Aorta (tissue), 5 donors: ENCODE results near the gene TCEA3. TPM values are rescaled to one million over a fixed set of nuclear protein-coding genes. Genes with fewer than 3 reads are reported as not detected.
"Not testable (repeated sequence)": the region's sequence is repeated elsewhere in the genome, so short reads cannot be mapped to it uniquely, and the experiment has no call there.

Experiments
- ATAC-seq: fragments of 200-7000 bp; cut with Tn5 transposase; one replicate; pipeline ENCODE4 v1.9.1; 2022; ENCODE audit warnings: moderate library complexity; ENCODE audit not compliant: low FRiP score
- DNase-seq, 2 donors: peaks; one replicate each; pipeline ENCODE4 v3.0.0-alpha.2; 2020
- H3K27ac ChIP-seq, 2 donors: one replicate each; pipeline ENCODE4 v1.5.1; 2013; ENCODE audit warnings: low read length in 2 of 2, mild to moderate bottlenecking in 2 of 2, moderate library complexity in 2 of 2, control low read depth in 1 of 2, inconsistent platforms in 1 of 2, low read depth in 1 of 2
- H3K27me3 ChIP-seq, 2 donors: one replicate each; pipeline ENCODE4 v1.6.1; 2013; ENCODE audit warnings: control low read depth in 1 of 2, low read length in 1 of 2, mild to moderate bottlenecking in 1 of 2, moderate library complexity in 1 of 2; ENCODE audit not compliant: insufficient read depth in 2 of 2, control insufficient read depth in 1 of 2
- H3K36me3 ChIP-seq, 2 donors: one replicate each; pipeline ENCODE4 v1.6.1; 2013; ENCODE audit warnings: control low read depth in 1 of 2, low read length in 1 of 2, mild to moderate bottlenecking in 1 of 2; ENCODE audit not compliant: insufficient read depth in 2 of 2, control insufficient read depth in 1 of 2
- H3K4me1 ChIP-seq, 2 donors: one replicate each; pipeline ENCODE4 v1.6.1; 2013; ENCODE audit warnings: low read length in 2 of 2, control low read depth in 1 of 2, mild to moderate bottlenecking in 1 of 2, moderate library complexity in 1 of 2; ENCODE audit not compliant: insufficient read depth in 2 of 2, control insufficient read depth in 1 of 2
- H3K4me3 ChIP-seq, 2 donors: one replicate each; pipeline ENCODE4 v1.5.1; 2013; ENCODE audit warnings: low read length in 2 of 2, control low read depth in 1 of 2, mild to moderate bottlenecking in 1 of 2
- H3K9me3 ChIP-seq: one replicate; pipeline ENCODE4 v1.6.1; 2013; ENCODE audit warnings: mild to moderate bottlenecking, low read length; ENCODE audit not compliant: control insufficient read depth
- WGBS, 2 donors: extraction: QIAGEN DNeasy Blood & Tissue Kit; methylation state at CpG; one replicate each; pipeline ENCODE4 v1.1.7; 2013; 5-methylcytosine and 5-hydroxymethylcytosine counted together
- intact Hi-C, 2 donors: fragments of 100-400 bp; cut with DNase I; formaldehyde crosslinking; loops; one replicate each; pipeline versions ENCODE4 v1.14.2 to v1.15.0; 2022
- polyA plus RNA-seq, 2 donors: library from polyadenylated mRNA; stranded (reverse); fragments of 200-250 nt; gene quantifications; one replicate each; pipeline ENCODE4 v1.2.3, GENCODE V29; 2013
- total RNA-seq, 2 donors: library from RNA; stranded (reverse); fragmentation: NEBNext Ultra II Directional; extraction: Animal tissue kit (Norgen Biotek cat#: 25700); gene quantifications; one replicate each; pipeline ENCODE4 v1.2.1, GENCODE V29; 2021
- donor health status: healthy with polysubstance abuse.
- donor health status: Bipolar disorder and iron deficiency.
- donor health status: DM: no; HTN: no; CAD: no.
- donor health status: DM: no; HTN: no; CAD: no.
- donor health status: DM: yes; HTN: yes; CAD: no.

The TCEA3 gene
- total and polyA plus RNA-seq, 4 donors: 25.7 to 51.3 (median 34.2) TPM

DNA sequence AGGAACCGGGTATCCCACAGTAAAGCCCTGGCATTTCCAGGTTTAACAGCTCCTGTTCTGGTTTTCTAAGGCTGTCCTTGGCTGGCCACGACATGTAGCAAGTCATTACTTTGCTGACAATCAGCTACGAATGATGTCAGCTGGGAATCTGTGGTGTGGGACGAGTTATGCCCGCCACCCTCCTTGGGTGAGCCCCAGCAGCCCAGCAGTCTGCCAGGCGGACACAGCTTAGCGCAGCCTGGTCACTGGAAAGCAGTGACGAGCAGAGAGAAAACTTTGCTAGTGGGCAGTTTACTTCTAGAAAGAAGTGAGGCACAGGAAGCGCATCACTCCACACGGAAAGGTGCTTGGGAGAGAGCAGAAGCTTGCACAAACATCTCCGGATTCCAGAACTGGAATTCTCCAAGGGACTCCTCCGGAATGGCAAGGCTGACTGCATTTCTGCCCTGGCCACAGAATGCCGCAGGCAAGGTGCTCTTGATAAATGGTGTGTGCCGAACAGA, 39.4 kb downstream of the TCEA3 start:
- 61 to 65% methylated on average over 14 of the region's 14 CpGs for WGBS, 2 donors
- ATAC-seq (no peak), DNase-seq (no peak)
- H3K27ac ChIP-seq: peak overlapping the region in 1 of 2 donors; percentile 4
- intact Hi-C loops: no loop called here
- no peaks in the 10 kb centered on the region for H3K9me3 ChIP-seq
- H3K36me3 ChIP-seq: peaks cover 0 to 1% of the 10 kb centered on the region in 2 donors
- H3K4me1 ChIP-seq: no peaks in the 10 kb centered on the region
- H3K4me3 ChIP-seq: no peak overlapping the region
- no peaks in the 10 kb centered on the region for H3K27me3 ChIP-seq

DNA sequence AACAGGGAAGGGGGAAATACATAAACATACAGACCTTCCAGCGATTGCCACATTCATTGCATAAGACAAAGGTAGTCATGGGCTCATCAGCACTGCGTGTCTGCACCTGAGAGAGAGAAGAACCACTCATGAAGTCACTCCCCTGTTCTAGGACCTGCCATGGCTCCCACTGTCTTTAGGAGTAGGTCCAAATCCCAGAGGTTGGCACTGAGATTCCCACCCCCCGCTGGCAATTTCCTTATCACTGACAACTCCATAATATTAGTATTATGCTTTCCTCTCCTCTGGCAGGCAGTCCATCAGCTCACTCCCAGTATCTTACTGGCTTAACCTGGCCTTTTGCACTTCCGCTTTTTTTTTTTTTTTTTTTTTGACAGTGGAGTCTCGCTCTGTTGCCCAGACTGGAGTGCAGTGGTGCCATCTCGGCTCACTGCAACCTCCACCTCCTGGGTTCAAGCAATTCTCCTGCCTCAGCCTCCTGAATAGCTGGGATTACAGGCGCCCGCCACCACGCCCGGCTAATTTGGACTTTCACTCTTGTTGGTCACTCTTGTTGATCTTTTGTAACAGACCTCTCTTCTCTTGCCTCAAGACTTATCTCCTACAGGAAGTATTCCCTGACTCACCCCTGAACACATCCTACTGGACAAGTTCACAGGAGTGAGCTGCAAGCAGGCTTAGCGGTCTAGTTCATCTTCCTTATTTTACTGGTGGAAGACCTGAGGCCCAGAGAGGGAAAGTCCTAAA, 40.1 kb downstream of the TCEA3 start:
- ATAC-seq: no peak
- no peaks in the 10 kb centered on the region for H3K27me3 ChIP-seq
- no peak overlapping the region for H3K27ac ChIP-seq
- H3K4me1 ChIP-seq: no peaks in the 10 kb centered on the region
- intact Hi-C loops: no loop called here
- peaks cover 0 to 1% of the 10 kb centered on the region in 2 donors for H3K36me3 ChIP-seq
- WGBS, 2 donors: 83 to 85% methylated on average over 11 of the region's 11 CpGs
- no peaks in the 10 kb centered on the region for H3K9me3 ChIP-seq
- DNase-seq: no peak
- H3K4me3 ChIP-seq: no peak overlapping the region

DNA sequence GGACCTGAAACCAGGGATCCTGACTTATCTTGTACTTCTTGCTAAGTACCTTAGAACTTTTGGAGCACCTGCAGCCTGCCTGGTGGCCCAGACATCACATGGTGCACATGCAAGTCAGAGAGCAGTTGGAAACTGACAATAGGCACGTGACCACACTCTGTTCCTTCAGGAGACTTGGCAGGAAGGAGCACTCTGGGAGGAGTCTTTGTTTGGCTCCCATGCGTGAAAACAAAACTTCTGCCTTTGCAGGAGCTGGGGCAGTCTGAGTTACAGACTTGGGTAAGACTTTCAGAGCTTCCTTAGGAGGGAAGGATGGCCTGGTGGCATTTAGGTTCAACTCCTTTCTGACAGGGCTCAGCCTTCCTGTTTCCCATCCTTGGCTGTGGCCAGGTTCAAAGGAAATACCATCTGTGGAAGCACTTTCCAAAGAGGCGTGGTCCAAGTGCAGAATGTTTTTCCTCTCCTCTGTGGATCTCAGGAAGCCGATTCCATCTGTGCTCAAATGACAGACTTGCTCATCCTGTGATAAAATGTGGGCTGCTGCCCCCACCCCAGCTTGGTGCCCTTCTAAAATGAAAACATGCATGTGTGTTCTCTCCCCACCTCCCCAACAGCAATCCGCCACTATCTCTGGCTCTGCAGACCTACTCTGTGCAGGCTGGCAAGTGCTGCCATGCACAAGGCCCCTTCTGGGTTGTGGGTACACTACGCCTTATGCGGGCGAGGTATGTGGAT, 40.8 kb downstream of the TCEA3 start:
- Histone ChIP-seq H3K4me3 (no peak overlapping the region), H3K9me3 (no peaks in the 10 kb centered on the region), H3K27ac (no peak overlapping the region), H3K4me1 (no peaks in the 10 kb centered on the region), H3K27me3 (no peaks in the 10 kb centered on the region), H3K36me3 (peaks cover 0 to 1% of the 10 kb centered on the region in 2 donors)
- ATAC-seq (no peak), DNase-seq (no peak)
- intact Hi-C loops: no loop called here
- 60 to 63% methylated on average over 8 of the region's 8 CpGs for WGBS, 2 donors

DNA sequence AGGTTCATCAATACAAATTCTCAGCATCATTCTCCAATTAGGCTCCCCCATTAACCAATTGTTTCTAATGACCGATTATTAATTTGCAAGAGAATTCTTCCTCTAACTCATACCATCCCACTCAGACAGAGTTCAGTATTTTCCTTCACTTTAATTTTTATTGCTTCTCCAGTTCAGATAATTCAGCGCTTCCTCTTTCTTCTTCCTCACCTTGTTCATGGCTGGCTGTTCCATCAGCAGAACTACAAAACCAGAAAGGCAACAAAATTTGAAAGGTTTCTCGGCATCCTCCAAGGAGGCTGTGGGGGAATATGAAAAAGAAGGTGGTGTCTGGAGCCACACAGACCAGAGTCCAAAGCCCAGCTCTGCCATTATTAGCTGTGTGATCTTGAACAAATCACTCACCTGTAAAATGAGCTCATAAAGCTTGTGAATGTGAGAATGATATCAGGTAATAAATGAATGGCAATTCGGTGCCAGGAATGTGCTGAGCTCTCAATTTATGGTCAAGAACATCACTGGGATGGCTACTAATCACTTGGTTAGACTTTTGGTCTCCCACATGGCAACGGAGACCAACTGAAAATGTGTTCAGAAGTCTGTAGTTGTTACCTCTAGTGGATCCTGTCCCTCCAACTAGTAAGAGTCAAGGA, 43.2 kb downstream of the TCEA3 start:
- no peak for ATAC-seq
- H3K4me3 ChIP-seq: no peak overlapping the region
- 82 to 87% methylated on average over 5 of the region's 5 CpGs for WGBS, 2 donors
- H3K27me3 ChIP-seq: no peaks in the 10 kb centered on the region
- peaks cover 0 to 1% of the 10 kb centered on the region in 2 donors for H3K36me3 ChIP-seq
- H3K9me3 ChIP-seq: no peaks in the 10 kb centered on the region
- intact Hi-C loops: no loop called here
- DNase-seq: no peak
- H3K27ac ChIP-seq: no peak overlapping the region
- no peaks in the 10 kb centered on the region for H3K4me1 ChIP-seq

DNA sequence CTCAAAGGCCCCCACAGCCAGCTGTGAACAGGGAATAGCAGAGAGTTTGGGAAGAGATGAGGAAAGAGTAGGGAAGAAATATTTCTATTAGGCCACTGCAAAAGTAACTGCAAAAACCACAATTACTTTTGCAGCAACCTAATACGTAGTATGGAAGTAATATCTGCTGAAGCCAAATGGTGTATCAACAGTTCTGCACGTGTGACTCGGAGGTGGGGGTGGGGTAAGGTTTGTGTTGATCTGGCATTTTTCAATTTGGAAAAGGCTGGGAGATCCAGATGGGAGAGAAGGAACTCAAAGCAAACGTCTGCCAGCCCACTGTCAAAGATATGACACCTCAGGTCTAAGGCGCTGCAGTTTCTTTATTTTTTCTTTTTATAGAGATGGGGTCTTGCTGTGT, 43.8 kb downstream of the TCEA3 start:
- H3K4me1 ChIP-seq: no peaks in the 10 kb centered on the region
- ATAC-seq: no peak
- intact Hi-C loops: no loop called here
- no peaks in the 10 kb centered on the region for H3K36me3 ChIP-seq
- no peak overlapping the region for H3K4me3 ChIP-seq
- DNase-seq: no peak
- no peak overlapping the region for H3K27ac ChIP-seq
- H3K27me3 ChIP-seq: no peaks in the 10 kb centered on the region
- WGBS, 2 donors: 43 to 45% methylated on average over 5 of the region's 5 CpGs
- no peaks in the 10 kb centered on the region for H3K9me3 ChIP-seq

DNA sequence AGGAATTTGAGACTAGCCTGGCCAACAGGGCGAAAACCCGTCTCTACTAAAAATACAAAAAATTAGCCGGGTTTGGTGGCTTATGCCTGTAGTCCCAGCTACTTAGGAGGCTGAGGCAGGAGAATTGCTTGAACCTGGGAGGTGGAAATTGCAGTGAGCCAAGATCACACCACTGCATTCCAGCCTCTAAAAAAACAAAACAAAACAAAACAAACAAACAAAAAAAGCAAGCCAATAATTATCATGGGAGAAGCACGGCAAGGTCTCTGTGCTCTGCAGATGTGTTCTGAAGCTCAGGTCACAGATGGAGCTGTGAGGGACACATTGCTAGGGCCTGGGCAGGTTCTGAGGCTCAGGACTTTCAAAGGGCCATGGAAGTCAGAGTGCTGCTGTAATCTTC, 44.3 kb downstream of the TCEA3 start:
- intact Hi-C loops, ATAC-seq, H3K27me3 ChIP-seq, H3K36me3 ChIP-seq, H3K27ac ChIP-seq, H3K9me3 ChIP-seq, H3K4me1 ChIP-seq, DNase-seq, H3K4me3 ChIP-seq: not testable (repeated sequence)
- WGBS, 2 donors: 26 to 44% methylated on average over 4 of the region's 4 CpGs

DNA sequence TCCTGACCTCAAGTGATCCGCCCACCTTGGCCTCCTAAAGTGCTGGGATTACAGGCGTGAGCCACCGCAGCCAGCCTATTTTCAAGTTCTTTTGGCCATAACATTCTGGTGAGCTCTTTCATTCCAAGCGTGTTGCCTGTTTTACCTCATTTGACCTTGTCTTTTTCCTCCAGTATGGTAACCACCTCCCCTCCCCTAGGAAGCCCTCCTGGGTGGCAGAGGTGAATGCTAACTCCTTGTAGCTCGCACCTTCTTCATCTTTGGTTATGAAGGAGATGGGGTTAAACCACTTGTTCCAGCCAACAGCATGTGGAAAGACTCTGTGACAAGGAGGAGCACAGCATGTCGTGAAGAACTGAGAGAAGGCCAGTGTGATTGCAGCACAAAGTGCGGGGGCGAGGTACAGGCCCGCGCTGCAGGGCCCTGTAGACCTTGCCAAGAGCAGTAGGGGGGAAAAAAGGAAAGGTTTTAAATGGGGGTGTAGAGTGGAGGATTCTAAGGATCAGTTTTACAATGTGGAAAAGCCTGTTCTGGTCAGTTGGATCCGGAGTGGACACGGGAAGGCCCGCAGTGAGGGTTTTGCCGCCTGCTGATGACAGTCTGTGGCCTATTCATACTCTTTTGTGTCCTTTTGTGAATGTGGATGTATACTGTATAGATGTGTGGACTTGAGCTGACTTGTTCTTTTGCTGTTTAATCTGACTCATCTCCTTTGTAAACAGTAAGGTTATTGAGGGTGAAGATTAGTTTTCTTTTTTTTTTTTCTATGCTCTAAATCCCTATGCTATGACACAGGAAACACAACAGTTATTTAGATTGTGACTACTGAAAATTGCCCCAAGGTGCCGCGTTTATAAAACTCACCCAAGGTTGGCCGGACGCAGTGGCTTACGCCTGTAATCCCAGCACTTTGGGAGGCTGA, 47.4 kb downstream of the TCEA3 start:
- peak; percentile 47 for ATAC-seq
- no peaks in the 10 kb centered on the region for H3K4me1 ChIP-seq
- WGBS, 2 donors: 48 to 53% methylated on average over 19 of the region's 19 CpGs
- peak in 1 of 2 donors; percentile 58 for DNase-seq
- no peaks in the 10 kb centered on the region for H3K9me3 ChIP-seq
- H3K27ac ChIP-seq: peak overlapping the region in 1 of 2 donors; percentile 9
- intact Hi-C loops: no loop called here
- H3K27me3 ChIP-seq: no peaks in the 10 kb centered on the region
- H3K4me3 ChIP-seq: no peak overlapping the region
- no peaks in the 10 kb centered on the region for H3K36me3 ChIP-seq

DNA sequence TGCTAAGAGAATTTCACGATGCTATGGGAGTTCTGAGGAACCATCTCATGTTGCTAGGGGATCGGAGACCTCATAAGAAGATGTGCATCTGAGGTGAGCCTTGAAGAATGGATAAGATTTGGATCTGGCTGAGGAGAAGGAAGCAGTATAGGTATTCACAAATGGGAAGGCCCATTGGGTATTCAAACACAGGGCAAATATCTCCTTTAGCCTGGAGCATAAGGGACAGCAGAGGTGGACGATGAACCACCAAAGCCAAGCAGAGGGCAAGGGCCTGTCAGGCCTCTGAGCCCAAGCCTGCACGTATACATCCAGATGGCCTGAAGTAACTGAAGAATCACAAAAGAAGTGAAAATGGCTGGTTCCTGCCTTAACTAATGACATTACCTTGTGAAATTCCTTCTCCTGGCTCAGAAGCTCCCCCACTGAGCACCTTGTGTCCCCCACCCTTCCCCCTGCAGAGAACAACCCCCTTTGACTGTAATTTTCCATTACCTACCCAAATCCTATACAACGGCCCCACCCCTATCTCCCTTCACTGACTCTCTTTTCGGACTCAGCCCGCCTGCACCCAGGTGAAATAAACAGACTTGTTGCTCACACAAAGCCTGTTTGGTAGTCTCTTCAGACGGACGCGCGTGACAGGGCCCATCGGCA, 50.3 kb downstream of the TCEA3 start:
- ATAC-seq, H3K27me3 ChIP-seq, intact Hi-C loops, H3K4me3 ChIP-seq, H3K27ac ChIP-seq, DNase-seq, H3K4me1 ChIP-seq, H3K36me3 ChIP-seq, H3K9me3 ChIP-seq: not testable (repeated sequence)
- 87 to 88% methylated on average over 12 of the region's 12 CpGs for WGBS, 2 donors
